GM12878 (cell line): ENCODE results near the gene ARIH2. TPM values are rescaled to one million over a fixed set of nuclear protein-coding genes. Genes with fewer than 3 reads are reported as not detected.

Experiments
- ATAC-seq: fragments of 200-7000 bp; cut with Tn5 transposase; 3 replicates; pipeline ENCODE4 v1.9.1; 2020; ENCODE audit warnings: mild to moderate bottlenecking, moderate library complexity
- BruUV-seq: library from RNA; stranded (reverse); fragments of 400-500 nt; replicated peaks from 2 replicates; lab custom pipeline; 2021; lab: Mats Ljungman, UMichigan
- CTCF ChIA-PET: fragments of 300-600 bp; sonication (Branson Sonifier 250); formaldehyde crosslinking; extraction: SDS; loops from one replicate; lab custom pipeline; 2021; ENCODE audit warnings: inconsistent platforms; lab: Yijun Ruan, JAX
- POLR2A ChIA-PET: fragments of 350-600 bp; formaldehyde crosslinking; extraction: SDS; loops from one replicate; lab custom pipeline; 2021; ENCODE audit warnings: inconsistent platforms; lab: Charles Lee
- RAD21 ChIA-PET: fragments of 300-600 bp; sonication (Branson Sonifier 250); formaldehyde crosslinking; loops from one replicate; lab custom pipeline; 2023; ENCODE audit warnings: antibody characterized with exemption; ENCODE audit not compliant: unreplicated experiment; lab: Charles Lee
- SMC1A ChIA-PET: fragments of 300-600 bp; sonication (Branson Sonifier 250); formaldehyde crosslinking; loops from one replicate; lab custom pipeline; 2023; ENCODE audit not compliant: unreplicated experiment, uncharacterized antibody; lab: Charles Lee
- DNase-seq: peaks from one replicate; pipeline ENCODE4 v3.0.0-alpha.2; 2011; ENCODE audit warnings: low read depth, low spot score
- FAIRE-seq: peaks from 3 replicates; lab custom pipeline; 2011; peaks lifted over from hg19 to GRCh38; lab: Jason Lieb, UNC
- H2AFZ ChIP-seq: 2 replicates; pipeline ENCODE4 v1.6.0; 2011; ENCODE audit warnings: low read depth, low read length, control low read depth; ENCODE audit not compliant: control insufficient read depth
- H3K27ac ChIP-seq: 2 replicates; pipeline ENCODE4 v1.5.1; 2011; ENCODE audit warnings: control low read depth; ENCODE audit not compliant: control insufficient read depth, insufficient read depth
- H3K27me3 ChIP-seq, 2 experiments: replicated peaks in 1 of 2; 2 replicates each; pipeline versions ENCODE4 v1.6.0 to v1.6.1; 2011; ENCODE audit warnings: low read length in 1 of 2; ENCODE audit not compliant: control insufficient read depth in 2 of 2, insufficient read depth in 2 of 2
- H3K36me3 ChIP-seq, 2 experiments: 2 replicates each; pipeline ENCODE4 v1.5.1; 2011; ENCODE audit warnings: low read length in 1 of 2; ENCODE audit not compliant: control insufficient read depth in 2 of 2, insufficient read depth in 2 of 2
- H3K4me1 ChIP-seq: 2 replicates; pipeline ENCODE4 v1.6.1; 2011; ENCODE audit warnings: mild to moderate bottlenecking, low read length, moderate library complexity, mixed read lengths; ENCODE audit not compliant: control insufficient read depth, insufficient read depth
- H3K4me2 ChIP-seq: 2 replicates; pipeline ENCODE4 v1.6.0; 2011; ENCODE audit warnings: control low read depth; ENCODE audit not compliant: control insufficient read depth, insufficient read depth
- H3K4me3 ChIP-seq: fragments of 200-600 bp; sonication (generic); 2 replicates; pipeline ENCODE4 v1.5.1; 2016
- H3K79me2 ChIP-seq: 2 replicates; pipeline ENCODE4 v1.6.0; 2011; ENCODE audit warnings: low read length; ENCODE audit not compliant: control insufficient read depth, insufficient read depth
- H3K9ac ChIP-seq: 2 replicates; pipeline ENCODE4 v1.8.0; 2011; ENCODE audit warnings: low read length, control low read depth, mixed read lengths; ENCODE audit not compliant: control insufficient read depth, insufficient read depth
- H3K9me3 ChIP-seq: replicated peaks from 3 replicates; pipeline ENCODE4 v1.5.1; 2011; ENCODE audit warnings: mild to moderate bottlenecking, low read length; ENCODE audit not compliant: control insufficient read depth, insufficient read depth
- H4K20me1 ChIP-seq: 2 replicates; pipeline ENCODE4 v1.6.0; 2011; ENCODE audit not compliant: control insufficient read depth, insufficient read depth
- CBX3 ChIP-seq: fragments of 200-600 bp; sonication (generic); IDR thresholded peaks from 2 replicates; pipeline ENCODE4 v1.6.1; 2016; ENCODE audit warnings: low read depth, borderline replicate concordance
- CBX5 ChIP-seq: sonication (generic); IDR thresholded peaks from 2 replicates; pipeline ENCODE4 v1.6.1; 2016; ENCODE audit warnings: low read depth, moderate library complexity, mild to moderate bottlenecking, inconsistent platforms
- CREM ChIP-seq: IDR thresholded peaks from 2 replicates; pipeline ENCODE4 v1.6.1; 2014; ENCODE audit warnings: antibody characterized with exemption, low read depth
- EED ChIP-seq: sonication (generic); IDR thresholded peaks from 2 replicates; pipeline ENCODE4 v1.6.1; 2016; ENCODE audit warnings: antibody characterized with exemption, low read depth
- GATAD2B ChIP-seq: fragments of 450-650 bp; conservative IDR thresholded peaks from 2 replicates; pipeline ENCODE4 v1.6.1; 2017; ENCODE audit warnings: low read depth, mild to moderate bottlenecking, moderate library complexity
- IKZF1 ChIP-seq: fragments of 450-650 bp; conservative IDR thresholded peaks from 2 replicates; pipeline ENCODE4 v1.6.1; 2017; ENCODE audit warnings: antibody characterized with exemption, mild to moderate bottlenecking
- IKZF2 ChIP-seq, 2 experiments: fragments of 450-650 bp; IDR thresholded peaks; 2 replicates each; pipeline ENCODE4 v1.6.1; 2017; ENCODE audit warnings: mild to moderate bottlenecking in 2 of 2, moderate library complexity in 2 of 2
- MEF2B ChIP-seq: fragments of 450-650 bp; IDR thresholded peaks from 2 replicates; pipeline ENCODE4 v1.6.1; 2018; ENCODE audit warnings: mild to moderate bottlenecking, moderate library complexity; ENCODE audit not compliant: partially characterized antibody, poor library complexity, severe bottlenecking
- MTA3 ChIP-seq: IDR thresholded peaks from 2 replicates; pipeline ENCODE4 v1.6.1; 2012; ENCODE audit warnings: low read length, inconsistent platforms, borderline replicate concordance
- PAX5 ChIP-seq: IDR thresholded peaks from 2 replicates; pipeline ENCODE4 v1.6.1; 2011; ENCODE audit warnings: low read depth, low read length, borderline replicate concordance
- POU2F2 ChIP-seq: IDR thresholded peaks from 3 replicates; pipeline ENCODE4 v1.6.1; 2011; ENCODE audit warnings: low read depth, mild to moderate bottlenecking, low read length, borderline replicate concordance
- RFX5 ChIP-seq: IDR thresholded peaks from 2 replicates; pipeline ENCODE4 v1.6.1; 2011; ENCODE audit warnings: low read depth, low read length, improper control_type of control experiment
- SMAD5 ChIP-seq: IDR thresholded peaks from 2 replicates; pipeline ENCODE4 v1.6.1; 2016; ENCODE audit warnings: antibody characterized with exemption, low read depth
- SMC3 ChIP-seq: IDR thresholded peaks from 2 replicates; pipeline ENCODE4 v1.6.1; 2011; ENCODE audit warnings: low read length, improper control_type of control experiment, borderline replicate concordance
- SPI1 ChIP-seq: IDR thresholded peaks from 2 replicates; pipeline ENCODE4 v1.6.1; 2011; ENCODE audit warnings: low read depth, mild to moderate bottlenecking, low read length, moderate library complexity, borderline replicate concordance; ENCODE audit not compliant: insufficient read depth
- SRF ChIP-seq, 2 experiments: IDR thresholded peaks; 2 replicates each; pipeline ENCODE4 v1.6.1; 2011; ENCODE audit warnings: low read depth in 2 of 2, low read length in 2 of 2, mild to moderate bottlenecking in 1 of 2, moderate library complexity in 1 of 2
- WGBS: methylation state at CpG from one replicate; pipeline ENCODE4 v1.1.6; 2016; ENCODE audit warnings: low lambda C conversion rate; ENCODE audit not compliant: insufficient replicate concordance, insufficient coverage; ENCODE audit errors: missing lambda C conversion rate; 5-methylcytosine and 5-hydroxymethylcytosine counted together
- in situ Hi-C: fragments of 300-500 bp; cut with MboI; formaldehyde crosslinking; loops from 9 replicates; pipeline ENCODE4 v1.14.3; 2018; ENCODE audit warnings: mixed read lengths
- intact Hi-C: fragments of 100-400 bp; cut with micrococcal nuclease; formaldehyde crosslinking; loops from one replicate; pipeline ENCODE4 v1.14.2; 2022; ENCODE audit not compliant: unreplicated experiment
- polyA plus RNA-seq, 11 experiments: library from polyadenylated mRNA; depleted of rRNA in 4 of 11; unstranded in 6 of 11; stranded (reverse) in 5 of 11; fragments of >200 nt; fragmentation: Nextera tagmentation in 4 of 11; fragmentation: Illumina TruSeq in 1 of 11; extraction: Ambion mirVana in 4 of 11; extraction: Trizol in 1 of 11; gene quantifications; 1 replicate in 1 of 11; 2 replicates in 10 of 11; pipeline versions ENCODE4 v1.2.1 to v1.2.3, GENCODE V29; 2011 to 2016; ENCODE audit warnings: inconsistent platforms in 2 of 11, missing spikeins in 2 of 11, low read depth in 1 of 11
- total RNA-seq, 4 experiments: library from RNA; depleted of rRNA in 3 of 4; stranded (reverse); fragments of >200 nt in 3 of 4; fragmentation: Illumina TruSeq in 1 of 4; extraction: Trizol in 1 of 4; gene quantifications; 2 replicates each; pipeline versions ENCODE4 v1.2.1 to v1.2.3, GENCODE V29; 2013 to 2021
- TF ChIP-seq, protein P1 (sequence below): fragments of 150-350 bp; IDR thresholded peaks from 2 replicates; pipeline ENCODE4 v1.6.1; 2016; ENCODE audit warnings: low read depth, low read length
- TF ChIP-seq, protein P2 (sequence below): fragments of 150-350 bp; IDR thresholded peaks from 2 replicates; pipeline ENCODE4 v1.6.1; 2014; ENCODE audit warnings: mild to moderate bottlenecking, low read depth, low read length

ARIH2 gene
- total and polyA plus RNA-seq, 10 of the 15 experiments (the other 5 are each of a cell fraction or from before 2014, with no cell fraction given): 18.7 to 74.7 (median 63.7) TPM

DNA sequence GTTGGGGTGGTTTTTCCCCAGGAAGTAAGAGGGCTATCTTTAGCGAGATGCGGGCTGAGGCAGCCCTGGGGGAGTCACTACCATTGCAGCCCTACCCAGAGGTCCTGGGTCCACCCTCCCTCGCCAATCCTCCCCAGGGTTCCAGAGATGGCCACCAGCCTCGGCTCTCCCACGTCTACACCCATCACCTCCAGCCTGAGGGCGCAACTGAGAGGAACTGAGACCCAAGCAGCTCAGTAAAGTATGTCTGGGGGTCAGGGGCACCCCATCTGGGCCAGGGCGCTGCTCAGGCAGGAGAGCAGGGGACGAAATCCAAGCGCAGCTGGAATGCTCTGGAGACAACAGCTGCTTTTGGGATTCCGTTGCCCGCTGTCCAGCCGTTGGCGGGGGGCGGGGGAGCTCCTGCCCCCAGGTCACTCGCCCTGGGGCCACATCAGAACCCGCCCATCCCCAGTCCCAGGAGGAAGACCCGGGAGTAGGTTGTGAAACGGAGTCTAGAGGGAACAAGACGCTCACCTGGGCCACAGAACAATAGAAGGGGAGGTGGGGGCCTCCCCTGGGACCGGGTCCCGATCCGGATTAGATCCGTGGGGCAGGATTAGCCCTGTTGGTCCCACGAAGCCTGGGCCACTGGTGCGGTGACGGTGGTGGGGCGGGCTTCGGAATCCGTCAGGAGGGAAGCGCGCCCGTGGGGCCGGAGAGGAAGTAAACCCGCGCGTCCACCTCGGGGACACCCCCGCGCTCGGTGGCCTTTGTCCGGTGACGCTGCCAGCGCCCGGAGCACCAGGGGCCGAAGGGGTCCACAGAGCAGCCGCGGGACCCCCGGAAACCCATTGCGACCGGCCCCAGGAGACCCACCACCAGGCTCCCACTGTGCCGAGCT, 101.9 kb downstream of the ARIH2 start:
- peak overlapping the region; percentile 83 for H3K4me2 ChIP-seq
- POLR2A ChIA-PET: interaction anchor here (0.5 to 4.3 kb wide), 18 partner anchors 8 to 450 kb away, joined by 3 to 69 read pairs (median 5); partner anchors contain the start of genes DAG1, IMPDH2, P4HTM and QRICH1
- peaks cover 45% of the 10 kb centered on the region for H3K79me2 ChIP-seq
- H3K4me1 ChIP-seq: peaks cover 19% of the 10 kb centered on the region
- peaks cover 13 to 16% of the 10 kb centered on the region in 2 experiments for H3K36me3 ChIP-seq
- H2AFZ ChIP-seq: no peak overlapping the region; the same call in 1 of the 2 replicates
- H4K20me1 ChIP-seq: no peaks in the 10 kb centered on the region
- H3K4me3 ChIP-seq: peak overlapping the region; percentile 95
- WGBS: under 1% methylated on average over 51 of the region's 51 CpGs
- H3K9ac ChIP-seq: peak overlapping the region; percentile 81
- H3K9me3 ChIP-seq: no peaks in the 10 kb centered on the region
- FAIRE-seq: no peak
- no peak for DNase-seq
- peak overlapping the region; percentile 94 for H3K27ac ChIP-seq
- BruUV-seq: TSS peak; percentile 91
- in situ Hi-C loops: no loop called here
- RAD21 ChIA-PET: interaction anchor here (0.7 to 4.1 kb wide), 10 partner anchors 13 to 555 kb away, joined by 3 to 40 read pairs (median 4); partner anchors contain the start of genes P4HTM, QRICH1, USP4 and WDR6
- no peaks in the 10 kb centered on the region for H3K27me3 ChIP-seq
- peak; percentile 10 for ATAC-seq
- SMC1A ChIA-PET: interaction anchor here (0.6 to 6.1 kb wide), 10 partner anchors 9 to 585 kb away, joined by 3 to 31 read pairs (median 4); partner anchors contain the start of genes IMPDH2, P4HTM, QRICH1 and WDR6
- CTCF ChIA-PET: interaction anchor here (0.5 to 5.9 kb wide), 12 partner anchors 8 to 584 kb away, joined by 3 to 83 read pairs (median 4); partner anchors contain the start of genes IMPDH2, KLHDC8B, P4HTM and QRICH1
- intact Hi-C loops: loop anchor here (1.0 to 10.0 kb wide), 5 partner anchors 13 to 654 kb away; partner anchors contain the start of genes APEH, P4HTM, QRICH1 and USP4
- TF ChIP-seq IKZF1 (peak; percentile 45; the same call in 1 of the 2 replicates), MTA3 (no peak), SMC3 (no peak), SPI1 (peak; percentile 71; the same call in 1 of the 2 replicates), POU2F2 (peak; percentile 40; the same call in 1 of the 3 replicates), PAX5 (no peak), MEF2B (peak; percentile 85), CBX5 (no peak), SMAD5 (peak; percentile 2; the same call in 1 of the 2 replicates), CREM (0 out of 2 replicates have a peak, but pooled peaks have one; percentile 21), EED (0 out of 2 replicates have a peak, but pooled peaks have one; percentile 13), IKZF2 (IDR thresholded peaks at IDR 0.05) (peak; percentile 25 to 38; a peak in 1 of 4 replicates), CBX3 (no peak), GATAD2B (0 out of 2 replicates have a peak, but pooled peaks have one; percentile 32), RFX5 (no peak), SRF (IDR thresholded peaks at IDR 0.05; ENCODE audit: low read depth in 2 of 2, low read length in 2 of 2) (no peak)
- TF ChIP-seq, protein P1, sequence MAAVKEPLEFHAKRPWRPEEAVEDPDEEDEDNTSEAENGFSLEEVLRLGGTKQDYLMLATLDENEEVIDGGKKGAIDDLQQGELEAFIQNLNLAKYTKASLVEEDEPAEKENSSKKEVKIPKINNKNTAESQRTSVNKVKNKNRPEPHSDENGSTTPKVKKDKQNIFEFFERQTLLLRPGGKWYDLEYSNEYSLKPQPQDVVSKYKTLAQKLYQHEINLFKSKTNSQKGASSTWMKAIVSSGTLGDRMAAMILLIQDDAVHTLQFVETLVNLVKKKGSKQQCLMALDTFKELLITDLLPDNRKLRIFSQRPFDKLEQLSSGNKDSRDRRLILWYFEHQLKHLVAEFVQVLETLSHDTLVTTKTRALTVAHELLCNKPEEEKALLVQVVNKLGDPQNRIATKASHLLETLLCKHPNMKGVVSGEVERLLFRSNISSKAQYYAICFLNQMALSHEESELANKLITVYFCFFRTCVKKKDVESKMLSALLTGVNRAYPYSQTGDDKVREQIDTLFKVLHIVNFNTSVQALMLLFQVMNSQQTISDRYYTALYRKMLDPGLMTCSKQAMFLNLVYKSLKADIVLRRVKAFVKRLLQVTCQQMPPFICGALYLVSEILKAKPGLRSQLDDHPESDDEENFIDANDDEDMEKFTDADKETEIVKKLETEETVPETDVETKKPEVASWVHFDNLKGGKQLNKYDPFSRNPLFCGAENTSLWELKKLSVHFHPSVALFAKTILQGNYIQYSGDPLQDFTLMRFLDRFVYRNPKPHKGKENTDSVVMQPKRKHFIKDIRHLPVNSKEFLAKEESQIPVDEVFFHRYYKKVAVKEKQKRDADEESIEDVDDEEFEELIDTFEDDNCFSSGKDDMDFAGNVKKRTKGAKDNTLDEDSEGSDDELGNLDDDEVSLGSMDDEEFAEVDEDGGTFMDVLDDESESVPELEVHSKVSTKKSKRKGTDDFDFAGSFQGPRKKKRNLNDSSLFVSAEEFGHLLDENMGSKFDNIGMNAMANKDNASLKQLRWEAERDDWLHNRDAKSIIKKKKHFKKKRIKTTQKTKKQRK: no peak
- TF ChIP-seq, protein P2, sequence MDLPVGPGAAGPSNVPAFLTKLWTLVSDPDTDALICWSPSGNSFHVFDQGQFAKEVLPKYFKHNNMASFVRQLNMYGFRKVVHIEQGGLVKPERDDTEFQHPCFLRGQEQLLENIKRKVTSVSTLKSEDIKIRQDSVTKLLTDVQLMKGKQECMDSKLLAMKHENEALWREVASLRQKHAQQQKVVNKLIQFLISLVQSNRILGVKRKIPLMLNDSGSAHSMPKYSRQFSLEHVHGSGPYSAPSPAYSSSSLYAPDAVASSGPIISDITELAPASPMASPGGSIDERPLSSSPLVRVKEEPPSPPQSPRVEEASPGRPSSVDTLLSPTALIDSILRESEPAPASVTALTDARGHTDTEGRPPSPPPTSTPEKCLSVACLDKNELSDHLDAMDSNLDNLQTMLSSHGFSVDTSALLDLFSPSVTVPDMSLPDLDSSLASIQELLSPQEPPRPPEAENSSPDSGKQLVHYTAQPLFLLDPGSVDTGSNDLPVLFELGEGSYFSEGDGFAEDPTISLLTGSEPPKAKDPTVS: no peak
